HepG2 (cell line): ENCODE measurements around the gene SHTN1. TPM values are rescaled to one million over a fixed set of nuclear protein-coding genes. Genes with fewer than 3 reads are reported as not detected.

Experiments
- ATAC-seq: fragments of 200-7000 bp; cut with Tn5 transposase; 3 replicates; pipeline ENCODE4 v1.9.1; 2020; ENCODE audit warnings: mild to moderate bottlenecking, moderate library complexity
- BruUV-seq: library from RNA; stranded (reverse); fragments of 400-500 nt; replicated peaks from 2 replicates; lab custom pipeline; 2021; lab: Mats Ljungman, UMichigan
- CTCF ChIA-PET: fragments of 300-600 bp; formaldehyde crosslinking; extraction: SDS; loops from one replicate; lab custom pipeline; 2021; ENCODE audit warnings: low total read pairs, inconsistent platforms, low intra/inter-chr PET ratio; lab: Yijun Ruan, JAX
- POLR2A ChIA-PET: fragments of 350-600 bp; sonication (Branson Sonifier 250); formaldehyde crosslinking; loops from one replicate; lab custom pipeline; 2020; ENCODE audit warnings: antibody characterized with exemption, inconsistent platforms; lab: Yijun Ruan, JAX
- DNase-seq: peaks from one replicate; pipeline ENCODE4 v3.0.0-alpha.2; 2015; ENCODE audit warnings: low spot score
- FAIRE-seq: peaks from 3 replicates; lab custom pipeline; 2011; peaks lifted over from hg19 to GRCh38; lab: Jason Lieb, UNC
- H2AFZ ChIP-seq: one replicate; pipeline ENCODE4 v1.6.1; 2011; ENCODE audit warnings: low read length, inconsistent platforms
- H3K27ac ChIP-seq: fragments of 300-600 bp; 3 replicates; pipeline ENCODE4 v1.8.0; 2011; ENCODE audit warnings: mixed run types, mild to moderate bottlenecking, mixed read lengths, low read length, inconsistent platforms; ENCODE audit not compliant: insufficient read depth; ENCODE audit errors: extremely low read length
- H3K27me3 ChIP-seq, 2 experiments: fragments of 200-600 bp in 1 of 2; 2 replicates in 1 of 2; 3 replicates in 1 of 2; pipeline versions ENCODE4 v1.6.0 to v1.8.0; 2011; ENCODE audit warnings: low read length in 2 of 2, mild to moderate bottlenecking in 2 of 2, moderate library complexity in 2 of 2, inconsistent platforms in 1 of 2; ENCODE audit not compliant: insufficient read depth in 2 of 2, control insufficient read depth in 1 of 2
- H3K36me3 ChIP-seq, 2 experiments: fragments of 200-600 bp in 1 of 2; replicated peaks in 1 of 2; 2 replicates in 1 of 2; 3 replicates in 1 of 2; pipeline versions ENCODE4 v1.5.1 to v1.8.0; 2011; ENCODE audit warnings: low read length in 2 of 2, inconsistent platforms in 1 of 2; ENCODE audit not compliant: insufficient read depth in 2 of 2, control insufficient read depth in 1 of 2
- H3K4me1 ChIP-seq: 2 replicates; pipeline ENCODE4 v1.5.1; 2012; ENCODE audit warnings: low read length, inconsistent platforms; ENCODE audit not compliant: insufficient read depth
- H3K4me2 ChIP-seq: 2 replicates; pipeline ENCODE4 v1.6.0; 2011; ENCODE audit warnings: low read depth, low read length, inconsistent platforms
- H3K4me3 ChIP-seq, 3 experiments: fragments of 200-600 bp in 1 of 3; sonication (generic), shearing (Covaris generic) in 1 of 3; replicated peaks in 1 of 3; 2 replicates each; pipeline ENCODE4 v1.5.1; 2011 to 2016; ENCODE audit warnings: low read length in 3 of 3, inconsistent platforms in 2 of 3, low read depth in 2 of 3, mild to moderate bottlenecking in 2 of 3, control low read depth in 1 of 3, mixed read lengths in 1 of 3; ENCODE audit not compliant: insufficient read depth in 1 of 3
- H3K79me2 ChIP-seq: one replicate; pipeline ENCODE4 v1.6.1; 2011; ENCODE audit warnings: low read length, inconsistent platforms; ENCODE audit not compliant: insufficient read depth
- H3K9ac ChIP-seq: 2 replicates; pipeline ENCODE4 v1.6.0; 2011; ENCODE audit warnings: mild to moderate bottlenecking, low read depth, low read length, inconsistent platforms; ENCODE audit not compliant: insufficient read depth
- H3K9me3 ChIP-seq: 2 replicates; pipeline ENCODE4 v1.5.1; 2012; ENCODE audit warnings: mild to moderate bottlenecking, low read length
- H4K20me1 ChIP-seq: 2 replicates; pipeline ENCODE4 v1.6.0; 2011; ENCODE audit warnings: inconsistent platforms, mild to moderate bottlenecking, low read length, moderate library complexity; ENCODE audit not compliant: insufficient read depth
- CENPX ChIP-seq: sonication (generic); formaldehyde crosslinking; IDR thresholded peaks from 2 replicates; pipeline ENCODE4 v1.9.0; 2021; ENCODE audit warnings: mild to moderate bottlenecking, missing genetic modification reagents, moderate library complexity
- FOXP1 ChIP-seq, 2 experiments: fragments of 450-650 bp in 1 of 2; IDR thresholded peaks; 2 replicates each; pipeline ENCODE4 v1.6.1; 2017 to 2018; ENCODE audit warnings: antibody characterized with exemption in 1 of 2
- GATAD2A ChIP-seq: IDR thresholded peaks from 2 replicates; pipeline ENCODE4 v1.6.1; 2016
- GMEB2 ChIP-seq: IDR thresholded peaks from 2 replicates; pipeline ENCODE4 v1.6.1; 2016; ENCODE audit warnings: missing biosample characterization, missing genetic modification reagents, low read depth
- HOMEZ ChIP-seq: IDR thresholded peaks from 2 replicates; pipeline ENCODE4 v1.6.1; 2016; ENCODE audit warnings: low read depth
- PLRG1 ChIP-seq: fragments of 450-650 bp; conservative IDR thresholded peaks from 2 replicates; pipeline ENCODE4 v1.6.1; 2016
- SIX4 ChIP-seq: sonication (generic); formaldehyde crosslinking; IDR thresholded peaks from 2 replicates; pipeline ENCODE4 v1.4.0; 2020; ENCODE audit warnings: missing genetic modification reagents
- ZFP91 ChIP-seq: sonication (generic); formaldehyde crosslinking; IDR thresholded peaks from 2 replicates; pipeline ENCODE4 v1.9.0; 2022; ENCODE audit warnings: missing genetic modification reagents, mild to moderate bottlenecking, borderline replicate concordance
- ZNF33A ChIP-seq: sonication (generic); formaldehyde crosslinking; IDR thresholded peaks from 2 replicates; pipeline ENCODE4 v1.5.1; 2020; ENCODE audit warnings: missing genetic modification reagents, mild to moderate bottlenecking, moderate library complexity, borderline replicate concordance
- ZNF577 ChIP-seq: sonication (generic); formaldehyde crosslinking; IDR thresholded peaks from 2 replicates; pipeline ENCODE4 v1.4.0; 2020; ENCODE audit warnings: mild to moderate bottlenecking, low read depth, missing genetic modification reagents, borderline replicate concordance
- WGBS: methylation state at CpG from one replicate; pipeline ENCODE4 v1.1.6; 2017; ENCODE audit warnings: low lambda C conversion rate; 5-methylcytosine and 5-hydroxymethylcytosine counted together
- in situ Hi-C: cut with HindIII; loops from 2 replicates; pipeline ENCODE4 v1.10.0; 2017; ENCODE audit warnings: low pct_unique_long_range_greater_than_20kb; ENCODE audit not compliant: extremely low pct_ligation_motif_present
- intact Hi-C: fragments of 100-400 bp; cut with micrococcal nuclease; formaldehyde crosslinking; loops from one replicate; pipeline ENCODE4 v1.10.0; 2022; ENCODE audit not compliant: unreplicated experiment
- polyA plus RNA-seq, 8 experiments: library from polyadenylated mRNA; depleted of rRNA in 3 of 8; stranded (reverse) in 7 of 8; unstranded in 1 of 8; fragments of >200 nt; fragmentation: Illumina TruSeq in 4 of 8; extraction: Trizol in 4 of 8; gene quantifications; 2 replicates each; pipeline versions ENCODE4 v1.2.1 to v1.2.3, GENCODE V29; 2011 to 2016; ENCODE audit warnings: low read depth in 4 of 8, missing spikeins in 1 of 8, mixed read lengths in 1 of 8; ENCODE audit not compliant: insufficient read depth in 1 of 8
- total RNA-seq, 5 experiments: library from RNA; depleted of rRNA; stranded (reverse); fragments of >200 nt; fragmentation: Illumina TruSeq; extraction: Trizol; gene quantifications; 2 replicates each; pipeline ENCODE4 v1.2.3, GENCODE V29; 2016; ENCODE audit warnings: low read depth in 1 of 5
- TF ChIP-seq, protein P1 (sequence below): sonication (generic); formaldehyde crosslinking; IDR thresholded peaks from 2 replicates; pipeline ENCODE4 v1.4.0; 2020; ENCODE audit warnings: missing genetic modification reagents

Gene SHTN1
- total and polyA plus RNA-seq, 2 of the 13 experiments (the other 11 are each of a cell fraction or from before 2014, with no cell fraction given): 11.3 to 15.6 TPM

DNA sequence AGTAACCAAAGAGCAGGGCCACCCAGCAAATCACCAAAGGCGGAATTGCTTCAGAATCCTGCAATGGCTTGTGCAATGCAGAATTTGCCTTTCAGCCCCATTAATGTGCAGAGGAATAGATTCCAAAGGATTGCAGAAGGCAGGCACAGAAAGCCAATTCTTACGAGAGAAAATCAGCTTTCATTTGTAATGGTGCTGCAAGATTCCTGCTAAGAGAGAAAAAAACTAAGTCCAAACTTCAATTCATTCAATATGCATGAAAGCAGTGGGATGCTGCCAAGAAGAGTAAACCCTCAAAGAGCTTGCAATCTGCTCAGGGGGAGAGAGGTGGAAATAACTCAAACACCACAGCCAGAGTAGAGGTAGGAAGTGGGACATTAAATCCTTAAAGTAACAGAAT is 85.3 kb downstream of the SHTN1 start:
- in situ Hi-C loops: no loop called here
- POLR2A ChIA-PET: no interaction called here
- peaks cover 11 to 18% of the 10 kb centered on the region in 2 experiments for H3K36me3 ChIP-seq
- H3K27ac ChIP-seq: no peak overlapping the region
- H4K20me1 ChIP-seq: no peaks in the 10 kb centered on the region
- H3K9ac ChIP-seq: no peak overlapping the region
- no peak overlapping the region for H2AFZ ChIP-seq
- no peak for DNase-seq
- BruUV-seq: no TSS peak
- no peaks in the 10 kb centered on the region for H3K27me3 ChIP-seq
- TF ChIP-seq, protein P1, sequence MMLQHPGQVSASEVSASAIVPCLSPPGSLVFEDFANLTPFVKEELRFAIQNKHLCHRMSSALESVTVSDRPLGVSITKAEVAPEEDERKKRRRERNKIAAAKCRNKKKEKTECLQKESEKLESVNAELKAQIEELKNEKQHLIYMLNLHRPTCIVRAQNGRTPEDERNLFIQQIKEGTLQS (CRISPR knock-in tag): no peak
- TF ChIP-seq HOMEZ (CRISPR knock-in tag) (no peak), ZNF577 (no peak), GATAD2A (CRISPR knock-in tag) (no peak), ZNF33A (no peak), CENPX (CRISPR knock-in tag) (no peak), GMEB2 (CRISPR knock-in tag) (no peak), ZFP91 (CRISPR knock-in tag) (no peak), FOXP1 (IDR thresholded peaks at IDR 0.05) (no peak), FOXP1 (CRISPR knock-in tag; IDR thresholded peaks at IDR 0.05) (no peak), SIX4 (CRISPR knock-in tag) (no peak), PLRG1 (no peak)
- no peaks in the 10 kb centered on the region for H3K9me3 ChIP-seq
- no peaks in the 10 kb centered on the region for H3K79me2 ChIP-seq
- 50% methylated on average over 2 of the region's 2 CpGs for WGBS
- H3K4me3 ChIP-seq: no peak overlapping the region
- no peaks in the 10 kb centered on the region for H3K4me1 ChIP-seq
- no peak for FAIRE-seq
- H3K4me2 ChIP-seq: no peak overlapping the region
- ATAC-seq: no peak
- CTCF ChIA-PET: no interaction called here
- intact Hi-C loops: no loop called here
